Keratinocyte (primary cell): ENCODE data around the gene ABCA12.

Experiments
- CTCF ChIP-seq, 3 experiments: IDR thresholded peaks in 1 of 3; conservative IDR thresholded peaks in 1 of 3; optimal IDR thresholded peaks in 1 of 3; 2 replicates in 2 of 3; 3 replicates in 1 of 3; pipeline versions ENCODE3 to v1.5.1; 2011; ENCODE audit warnings: low read length in 3 of 3, mild to moderate bottlenecking in 3 of 3, moderate library complexity in 2 of 3, control low read depth in 1 of 3, inconsistent platforms in 1 of 3; ENCODE audit not compliant: insufficient read depth in 2 of 3; ENCODE audit errors: extremely low read depth in 1 of 3
- EZH2 ChIP-seq: IDR thresholded peaks from one replicate; pipeline ENCODE4 v1.6.1; 2012; ENCODE audit warnings: inconsistent platforms, mild to moderate bottlenecking, low read length, moderate library complexity

- TF ChIP-seq CTCF (optimal IDR thresholded peaks at IDR 0.05 in 1 of 3, IDR thresholded peaks at IDR 0.05 in 1 of 3, conservative IDR thresholded peaks at IDR 0.05 in 1 of 3; ENCODE audit: extremely low read depth in 1 of 3, insufficient read depth in 2 of 3, low read length in 3 of 3) (no peak), EZH2 (no peak)
Measured at GRCh38 chr2:215145611-215146010, 7.2 kb upstream of the ABCA12 start.
